Central memory CD4-positive, alpha-beta T cell (primary cell): ENCODE measurements around the gene HOXC6.

Experiments used
- DNase-seq: peaks from one replicate; pipeline ENCODE4 v3.0.0; 2022
- total RNA-seq, 3 experiments: gene quantifications; one replicate each; lab custom pipeline; 2026; lab: John Stamatoyannopoulos, UW

Gene HOXC6
- total RNA-seq = 0 reads per million in 3 experiments

GRCh38 chr12:54028314-54029201 lies at the start of gene HOXC6:
Gene HOXC6 (plus strand): TSS chr12:54028440. CDS start chr12:54028522, 82 bp downstream.
- DNase-seq = no peak

GRCh38 chr12:53978477-53979356 lies 49.5 kb upstream of the HOXC6 start:
- no peak for DNase-seq

- no peak for DNase-seq
These were observed 48.0 kb upstream of the HOXC6 start for GRCh38 chr12:53980104-53980801.

GRCh38 chr12:53980802-53981496 lies 47.3 kb upstream of the HOXC6 start:
- no peak for DNase-seq

GRCh38 chr12:53981634-53982565 lies 46.3 kb upstream of the HOXC6 start:
- no peak for DNase-seq

- DNase-seq = no peak
These were observed 45.3 kb upstream of the HOXC6 start for GRCh38 chr12:53982648-53983567.

- DNase-seq = no peak
These were observed 44.7 kb upstream of the HOXC6 start for GRCh38 chr12:53983568-53983949.

- DNase-seq = no peak
These were observed 44.2 kb upstream of the HOXC6 start for GRCh38 chr12:53983950-53984572.

GRCh38 chr12:53984901-53985691 lies 43.1 kb upstream of the HOXC6 start, which contains the start of gene HOXC10:
Gene HOXC10 (plus strand): TSS chr12:53985146. CDS start chr12:53985260, 114 bp downstream.
- peak; percentile 34 for DNase-seq

- no peak for DNase-seq
These were observed 42.6 kb upstream of the HOXC6 start for GRCh38 chr12:53985692-53985993.

GRCh38 chr12:53985994-53986685 lies 42.1 kb upstream of the HOXC6 start:
- DNase-seq = no peak

GRCh38 chr12:53986686-53987483 lies 41.4 kb upstream of the HOXC6 start:
- no peak for DNase-seq

GRCh38 chr12:53987787-53988230 lies 40.4 kb upstream of the HOXC6 start:
- no peak for DNase-seq

GRCh38 chr12:53988541-53989226 lies 39.6 kb upstream of the HOXC6 start:
- no peak for DNase-seq

GRCh38 chr12:53989227-53990113 lies 38.8 kb upstream of the HOXC6 start:
- no peak for DNase-seq
